ENCODE measurements around the gene CERK.

Gene CERK

DNA sequence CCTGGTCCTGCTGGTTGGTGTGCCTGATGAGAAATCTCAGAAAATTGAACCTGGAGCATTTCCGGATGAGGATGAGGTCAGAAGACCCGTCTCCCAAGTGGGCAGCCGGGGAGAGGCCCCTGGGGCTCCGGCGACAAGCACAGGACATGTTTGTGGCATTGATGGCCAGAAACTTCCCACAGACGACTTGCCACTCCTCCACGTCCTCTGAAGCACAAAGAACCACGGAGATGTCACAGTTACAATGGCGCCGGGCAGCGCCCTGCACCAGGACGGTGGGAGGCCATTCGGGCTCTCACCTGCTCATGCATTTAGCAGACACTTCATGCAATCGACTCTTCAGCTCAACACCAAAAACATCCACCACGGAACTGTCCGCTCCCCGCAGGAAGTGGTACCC, 46.5 kb downstream of the CERK start:
- Histone ChIP-seq H3K9me3 (ENCODE audit: control insufficient read depth, insufficient read depth, low read length) (no peaks in the 10 kb centered on the region), H3K36me3 (ENCODE audit: control insufficient read depth, insufficient read depth, low read length) (peaks cover 30% of the 10 kb centered on the region), H3K4me3 (ENCODE audit: low read length) (no peak overlapping the region), H3K27me3 (ENCODE audit: control insufficient read depth, insufficient read depth, low read length) (no peaks in the 10 kb centered on the region), H3K4me1 (ENCODE audit: control insufficient read depth, insufficient read depth, low read length) (no peaks in the 10 kb centered on the region; the same call in 1 of the 2 replicates), H3K27ac (ENCODE audit: low read length) (no peak overlapping the region)
- DNase-seq (ENCODE audit: low read depth, low spot score): no peak
- WGBS (ENCODE audit: insufficient coverage, insufficient read length): no CpG with 5 or more reads among the region's 17 CpGs

DNA sequence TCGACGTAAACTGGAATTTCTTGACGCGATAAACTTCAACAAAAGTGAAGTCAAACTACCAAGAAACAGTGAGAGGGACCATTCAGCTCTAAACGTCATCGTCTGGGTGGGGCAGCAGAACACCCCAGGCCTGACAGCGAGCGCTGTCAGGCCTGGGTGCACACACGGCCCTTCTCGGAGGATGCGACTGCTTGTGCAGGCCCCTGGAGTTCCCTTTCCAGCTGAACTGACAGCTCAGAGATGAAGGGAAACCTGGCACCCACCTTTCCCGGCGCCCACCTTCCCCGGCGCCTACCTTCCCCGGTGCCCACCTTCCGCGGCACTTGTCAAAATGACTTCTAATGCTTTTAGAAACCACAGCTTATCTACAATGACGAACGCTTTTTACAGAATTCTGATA, 47.9 kb downstream of the CERK start:
- Histone ChIP-seq H3K4me1 (ENCODE audit: control insufficient read depth, insufficient read depth, low read length) (no peaks in the 10 kb centered on the region), H3K36me3 (ENCODE audit: control insufficient read depth, insufficient read depth, low read length) (peaks cover 23% of the 10 kb centered on the region), H3K27ac (ENCODE audit: low read length) (no peak overlapping the region), H3K4me3 (ENCODE audit: low read length) (no peak overlapping the region), H3K9me3 (ENCODE audit: control insufficient read depth, insufficient read depth, low read length) (no peaks in the 10 kb centered on the region), H3K27me3 (ENCODE audit: control insufficient read depth, insufficient read depth, low read length) (no peaks in the 10 kb centered on the region)
- DNase-seq (ENCODE audit: low read depth, low spot score): no peak
- WGBS (ENCODE audit: insufficient coverage, insufficient read length): no CpG with 5 or more reads among the region's 20 CpGs

DNA sequence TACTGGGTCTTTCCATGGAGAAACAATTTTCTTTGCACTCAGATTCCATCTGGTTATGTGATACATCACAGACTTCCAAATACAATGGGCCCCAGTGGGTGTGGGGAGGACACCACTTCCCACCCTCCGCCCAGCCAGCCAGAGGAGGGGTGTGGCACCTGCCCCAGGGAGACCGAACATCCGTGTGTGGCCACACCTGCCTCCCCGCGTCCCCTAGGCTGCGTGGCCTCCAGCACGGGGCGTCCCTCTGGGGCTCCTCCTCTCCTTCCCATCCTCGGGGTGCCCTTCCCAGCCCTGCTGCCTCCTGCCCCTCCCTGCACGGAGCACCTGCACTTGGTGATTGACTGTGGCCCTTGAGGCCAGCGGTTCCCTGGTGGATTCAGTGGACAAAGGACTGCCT, 49.1 kb downstream of the CERK start:
- H3K4me1 ChIP-seq (ENCODE audit: control insufficient read depth, insufficient read depth, low read length): no peaks in the 10 kb centered on the region
- H3K4me3 ChIP-seq (ENCODE audit: low read length): no peak overlapping the region
- DNase-seq (ENCODE audit: low read depth, low spot score): no peak
- no peaks in the 10 kb centered on the region for H3K9me3 ChIP-seq (ENCODE audit: control insufficient read depth, insufficient read depth, low read length)
- peaks cover 18% of the 10 kb centered on the region for H3K36me3 ChIP-seq (ENCODE audit: control insufficient read depth, insufficient read depth, low read length)
- WGBS (ENCODE audit: insufficient coverage, insufficient read length): no CpG with 5 or more reads among the region's 11 CpGs
- H3K27ac ChIP-seq (ENCODE audit: low read length): no peak overlapping the region
- H3K27me3 ChIP-seq (ENCODE audit: control insufficient read depth, insufficient read depth, low read length): no peaks in the 10 kb centered on the region

DNA sequence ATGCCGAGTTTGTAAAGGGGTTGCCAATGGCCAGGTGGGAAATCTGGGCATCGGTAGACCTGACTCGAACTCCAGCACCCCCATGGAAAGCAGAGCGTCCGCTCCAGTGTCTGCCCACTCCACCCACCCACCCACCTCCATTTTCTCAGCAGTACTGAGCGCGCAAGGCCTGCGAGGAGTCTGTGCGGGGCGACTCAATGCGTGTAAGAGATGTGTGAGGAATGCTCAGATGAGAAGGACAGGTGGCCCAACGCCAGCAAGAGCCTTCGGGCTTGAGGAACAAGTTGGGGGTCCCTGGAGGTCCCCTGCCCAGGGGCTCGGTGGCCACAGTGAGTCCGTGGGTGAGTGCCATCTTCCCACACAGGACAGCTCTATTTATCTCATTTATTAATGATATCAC, 50.6 kb downstream of the CERK start:
- Histone ChIP-seq H3K27ac (ENCODE audit: low read length) (no peak overlapping the region), H3K4me3 (ENCODE audit: low read length) (no peak overlapping the region), H3K27me3 (ENCODE audit: control insufficient read depth, insufficient read depth, low read length) (no peaks in the 10 kb centered on the region), H3K4me1 (ENCODE audit: control insufficient read depth, insufficient read depth, low read length) (no peaks in the 10 kb centered on the region), H3K9me3 (ENCODE audit: control insufficient read depth, insufficient read depth, low read length) (no peaks in the 10 kb centered on the region), H3K36me3 (ENCODE audit: control insufficient read depth, insufficient read depth, low read length) (peaks cover 13% of the 10 kb centered on the region)
- DNase-seq (ENCODE audit: low read depth, low spot score): no peak
- no CpG with 5 or more reads among the region's 15 CpGs for WGBS (ENCODE audit: insufficient coverage, insufficient read length)

DNA sequence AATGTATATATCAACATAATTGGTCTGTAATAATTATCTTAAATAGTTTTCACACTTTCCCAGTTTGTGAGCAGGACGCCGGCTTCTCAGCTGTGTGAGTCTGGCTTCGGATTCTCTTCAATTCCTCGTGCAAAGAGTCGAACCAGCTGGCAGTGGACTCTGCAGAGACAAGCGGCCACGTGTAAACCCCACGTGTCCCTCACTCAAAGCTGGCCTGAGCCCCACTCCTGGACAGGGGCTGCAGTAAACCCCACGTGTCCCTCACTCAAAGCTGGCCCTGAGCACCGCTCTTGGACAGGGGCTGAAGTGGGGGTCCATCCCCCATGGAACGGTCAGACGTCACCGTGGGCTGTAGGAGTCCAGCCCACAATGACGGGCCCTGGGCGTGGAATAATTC, 51.0 kb downstream of the CERK start:
- Histone ChIP-seq H3K4me1 (ENCODE audit: control insufficient read depth, insufficient read depth, low read length) (no peaks in the 10 kb centered on the region), H3K9me3 (ENCODE audit: control insufficient read depth, insufficient read depth, low read length) (no peaks in the 10 kb centered on the region), H3K27me3 (ENCODE audit: control insufficient read depth, insufficient read depth, low read length) (no peaks in the 10 kb centered on the region), H3K4me3 (ENCODE audit: low read length) (no peak overlapping the region), H3K27ac (ENCODE audit: low read length) (no peak overlapping the region), H3K36me3 (ENCODE audit: control insufficient read depth, insufficient read depth, low read length) (peaks cover 13% of the 10 kb centered on the region)
- no CpG with 5 or more reads among the region's 15 CpGs for WGBS (ENCODE audit: insufficient coverage, insufficient read length)
- DNase-seq (ENCODE audit: low read depth, low spot score): no peak

DNA sequence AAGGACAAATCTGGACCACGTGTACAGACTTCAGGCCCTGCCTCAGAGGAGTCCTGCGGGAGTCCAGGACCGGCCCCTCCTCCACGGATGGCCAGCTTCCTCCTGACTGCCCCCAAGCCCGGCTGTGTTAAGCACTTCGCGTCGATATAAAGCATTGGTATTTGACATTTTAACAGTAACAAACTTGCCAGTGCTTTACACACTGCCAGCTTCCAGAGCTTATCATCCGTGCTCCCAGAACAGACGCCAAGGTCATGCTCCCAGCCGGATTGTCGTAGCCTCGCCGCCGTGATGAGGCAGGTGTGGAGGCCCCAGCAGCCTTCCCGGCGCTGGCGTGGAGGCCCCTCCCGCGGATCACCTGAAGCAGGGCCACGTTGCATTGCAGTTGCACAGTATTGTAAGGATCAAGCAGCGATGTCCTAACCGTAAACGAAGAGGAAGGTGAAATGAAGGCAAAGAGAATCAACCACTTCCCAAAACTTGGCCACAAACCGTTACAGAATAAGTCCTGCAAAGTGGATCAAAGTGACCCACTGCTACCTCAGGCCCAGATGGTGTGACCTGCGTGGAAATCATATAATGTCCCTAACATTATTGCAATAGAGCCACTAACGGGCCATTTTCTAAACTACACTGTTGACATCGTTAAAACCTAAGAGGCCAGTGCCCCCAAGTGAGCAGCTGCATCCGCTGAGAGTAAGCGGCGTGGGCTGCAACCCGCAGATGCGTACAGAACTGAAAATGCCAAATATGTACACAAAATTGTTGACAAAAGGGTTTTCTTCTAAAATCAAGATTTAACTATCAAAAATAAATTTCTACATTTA, 51.6 kb downstream of the CERK start:
- no peak for DNase-seq (ENCODE audit: low read depth, low spot score)
- no peaks in the 10 kb centered on the region for H3K27me3 ChIP-seq (ENCODE audit: control insufficient read depth, insufficient read depth, low read length)
- H3K27ac ChIP-seq (ENCODE audit: low read length): no peak overlapping the region
- H3K4me3 ChIP-seq (ENCODE audit: low read length): no peak overlapping the region
- peaks cover 13% of the 10 kb centered on the region for H3K36me3 ChIP-seq (ENCODE audit: control insufficient read depth, insufficient read depth, low read length)
- WGBS (ENCODE audit: insufficient coverage, insufficient read length): no CpG with 5 or more reads among the region's 33 CpGs
- H3K4me1 ChIP-seq (ENCODE audit: control insufficient read depth, insufficient read depth, low read length): no peaks in the 10 kb centered on the region
- H3K9me3 ChIP-seq (ENCODE audit: control insufficient read depth, insufficient read depth, low read length): no peaks in the 10 kb centered on the region

DNA sequence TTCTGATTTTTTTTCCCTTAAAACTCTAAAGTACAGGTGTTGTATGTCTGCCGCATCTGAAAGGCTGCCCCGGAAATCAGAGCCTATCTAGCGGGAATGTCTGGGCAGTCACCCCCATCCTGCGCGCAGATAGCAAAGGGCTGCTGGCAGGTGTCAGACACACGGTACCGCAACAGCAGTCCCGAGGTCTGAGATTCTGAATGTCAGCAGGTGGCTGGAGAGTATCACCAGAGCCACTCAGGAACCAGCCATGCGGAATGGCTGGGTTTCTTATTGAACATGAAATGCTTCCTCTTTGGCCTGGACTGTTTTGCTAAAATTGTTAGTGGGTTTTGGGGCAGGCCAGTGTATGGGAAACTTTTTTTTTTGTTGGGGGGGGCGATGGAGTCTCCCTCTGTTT, 53.3 kb downstream of the CERK start:
- peaks cover 8% of the 10 kb centered on the region for H3K36me3 ChIP-seq (ENCODE audit: control insufficient read depth, insufficient read depth, low read length)
- H3K4me3 ChIP-seq (ENCODE audit: low read length): no peak overlapping the region
- H3K27ac ChIP-seq (ENCODE audit: low read length): no peak overlapping the region
- H3K27me3 ChIP-seq (ENCODE audit: control insufficient read depth, insufficient read depth, low read length): no peaks in the 10 kb centered on the region
- no peak for DNase-seq (ENCODE audit: low read depth, low spot score)
- WGBS (ENCODE audit: insufficient coverage, insufficient read length): no CpG with 5 or more reads among the region's 10 CpGs
- no peaks in the 10 kb centered on the region for H3K9me3 ChIP-seq (ENCODE audit: control insufficient read depth, insufficient read depth, low read length)
- H3K4me1 ChIP-seq (ENCODE audit: control insufficient read depth, insufficient read depth, low read length): no peaks in the 10 kb centered on the region

DNA sequence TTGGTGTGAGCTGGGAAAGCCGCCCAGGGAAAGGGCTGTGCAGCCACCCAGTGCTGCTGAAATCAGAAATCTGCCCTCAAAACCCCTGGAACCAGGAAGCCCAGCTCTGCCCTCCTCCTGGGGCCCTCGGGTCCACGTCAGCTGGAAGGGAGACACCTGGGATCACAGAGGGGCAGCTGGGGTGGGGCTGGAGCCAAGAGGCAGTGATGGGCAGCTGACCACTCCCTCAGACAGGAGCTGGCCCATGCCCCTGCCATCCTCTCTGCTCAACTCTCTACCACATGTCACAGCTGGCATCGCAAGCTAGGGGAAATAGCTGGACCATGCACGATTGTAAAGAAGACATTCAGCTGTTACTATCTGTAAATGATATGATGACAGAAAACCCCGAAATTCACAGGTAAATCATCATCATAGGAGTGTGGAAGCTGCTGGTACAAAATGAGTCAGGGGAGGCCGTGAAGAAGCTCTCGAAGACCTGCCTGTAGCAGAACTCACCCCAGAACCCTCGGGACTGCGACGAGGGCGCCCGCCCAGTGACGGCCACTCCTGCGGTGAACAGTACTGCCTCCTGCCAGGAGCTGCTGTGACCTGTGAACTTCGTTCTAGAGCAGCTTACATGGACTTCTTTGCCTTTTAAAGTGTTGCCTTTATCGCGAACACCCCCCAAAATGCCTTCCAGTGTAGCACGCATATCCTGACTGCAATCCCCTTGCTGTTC, 55.9 kb downstream of the CERK start:
- Histone ChIP-seq H3K4me3 (ENCODE audit: low read length) (no peak overlapping the region), H3K4me1 (ENCODE audit: control insufficient read depth, insufficient read depth, low read length) (no peaks in the 10 kb centered on the region; the same call in 1 of the 2 replicates), H3K27me3 (ENCODE audit: control insufficient read depth, insufficient read depth, low read length) (no peaks in the 10 kb centered on the region), H3K9me3 (ENCODE audit: control insufficient read depth, insufficient read depth, low read length) (no peaks in the 10 kb centered on the region), H3K27ac (ENCODE audit: low read length) (no peak overlapping the region), H3K36me3 (ENCODE audit: control insufficient read depth, insufficient read depth, low read length) (peaks cover 5% of the 10 kb centered on the region; the same call in 1 of the 2 replicates)
- DNase-seq (ENCODE audit: low read depth, low spot score): no peak
- WGBS (ENCODE audit: insufficient coverage, insufficient read length): no CpG with 5 or more reads among the region's 19 CpGs

DNA sequence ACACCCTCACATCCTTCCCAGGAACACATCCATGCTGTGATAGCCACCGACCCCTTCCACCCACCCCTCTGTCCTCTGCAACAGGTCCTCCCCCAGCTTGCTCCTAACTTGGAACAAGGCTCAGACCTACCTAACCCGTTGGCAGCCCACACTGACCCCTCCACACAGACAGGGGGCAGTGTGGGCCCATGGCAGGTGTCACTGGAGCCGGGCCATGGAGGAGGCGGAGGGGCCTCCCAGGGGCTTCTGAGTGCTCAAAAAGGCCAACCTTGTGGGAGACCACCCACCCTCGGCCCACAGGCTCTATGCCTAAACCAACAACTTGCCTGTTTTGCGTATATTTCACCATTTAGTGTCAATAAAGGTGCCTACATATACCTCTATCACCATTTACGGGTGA, 57.0 kb downstream of the CERK start:
- H3K9me3 ChIP-seq (ENCODE audit: control insufficient read depth, insufficient read depth, low read length): no peaks in the 10 kb centered on the region
- H3K4me1 ChIP-seq (ENCODE audit: control insufficient read depth, insufficient read depth, low read length): no peaks in the 10 kb centered on the region; the same call in 1 of the 2 replicates
- WGBS (ENCODE audit: insufficient coverage, insufficient read length): no CpG with 5 or more reads among the region's 7 CpGs
- DNase-seq (ENCODE audit: low read depth, low spot score): no peak
- no peaks in the 10 kb centered on the region for H3K27me3 ChIP-seq (ENCODE audit: control insufficient read depth, insufficient read depth, low read length)
- H3K36me3 ChIP-seq (ENCODE audit: control insufficient read depth, insufficient read depth, low read length): no peaks in the 10 kb centered on the region; the same call in 1 of the 2 replicates
- no peak overlapping the region for H3K27ac ChIP-seq (ENCODE audit: low read length)
- no peak overlapping the region for H3K4me3 ChIP-seq (ENCODE audit: low read length)

DNA sequence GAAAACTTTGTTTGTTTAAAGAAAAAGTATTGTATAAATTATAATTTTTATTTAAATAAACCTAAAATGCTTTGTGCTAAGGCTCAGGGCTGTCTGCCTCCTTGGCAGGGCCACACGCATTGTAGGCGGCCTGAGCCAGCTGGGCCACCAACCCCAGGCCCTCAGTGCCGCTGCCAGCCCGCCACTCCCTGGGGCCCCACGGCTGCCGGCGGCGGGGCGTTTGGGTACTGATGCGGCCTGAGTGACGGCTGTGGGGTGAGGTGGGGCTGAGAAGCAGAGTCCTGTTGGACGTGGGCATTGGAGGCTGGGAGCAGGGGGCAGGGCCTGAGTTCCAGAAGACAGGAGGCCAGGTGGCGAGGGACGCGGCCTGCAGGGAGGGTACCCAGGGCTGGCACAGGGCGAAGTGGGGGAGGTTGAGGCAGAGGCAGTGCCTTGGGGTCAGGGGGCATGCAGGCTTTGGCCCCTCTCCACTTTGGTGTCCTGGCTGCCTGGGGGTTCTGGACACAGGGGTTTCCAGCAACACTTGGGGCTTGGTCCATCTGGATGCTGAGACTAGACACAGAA, 58.3 kb downstream of the CERK start:
- WGBS (ENCODE audit: insufficient coverage, insufficient read length): no CpG with 5 or more reads among the region's 16 CpGs

More for the DNA sequence above, 58.3 kb downstream of the CERK start:
- Histone ChIP-seq H3K4me1 (ENCODE audit: control insufficient read depth, insufficient read depth, low read length) (no peaks in the 10 kb centered on the region; the same call in 1 of the 2 replicates), H3K9me3 (ENCODE audit: control insufficient read depth, insufficient read depth, low read length) (no peaks in the 10 kb centered on the region), H3K27me3 (ENCODE audit: control insufficient read depth, insufficient read depth, low read length) (no peaks in the 10 kb centered on the region), H3K27ac (ENCODE audit: low read length) (no peak overlapping the region), H3K36me3 (ENCODE audit: control insufficient read depth, insufficient read depth, low read length) (no peaks in the 10 kb centered on the region), H3K4me3 (ENCODE audit: low read length) (no peak overlapping the region)
- no peak for DNase-seq (ENCODE audit: low read depth, low spot score)

All from iPS DF 6.9 (cell line).